OCI-M2 (cell line): Measurements from ENCODE around the gene STAB1.

ENCODE experiments used
- DNase-seq: peaks from one replicate; lab custom pipeline; 2025; ENCODE audit not compliant: unreplicated experiment; lab: John Stamatoyannopoulos, UW

Gene STAB1

GRCh38 chr3:52534281-52535183 is 39.4 kb downstream of the STAB1 start:
- DNase-seq: no peak

- DNase-seq: no peak
Measured at GRCh38 chr3:52535411-52536111, 40.4 kb downstream of the STAB1 start.

GRCh38 chr3:52536112-52536368 is 40.9 kb downstream of the STAB1 start:
- no peak for DNase-seq

GRCh38 chr3:52536369-52537164 is 41.4 kb downstream of the STAB1 start, which contains the start of gene UQCC5:
UQCC5 (plus strand) TSS chr3:52536605; CDS start chr3:52536756, 151 bp downstream.
- peak; percentile 78 for DNase-seq

GRCh38 chr3:52537165-52537620 is 42.1 kb downstream of the STAB1 start:
- DNase-seq: no peak

- DNase-seq: no peak
Measured at GRCh38 chr3:52537726-52538421, 42.7 kb downstream of the STAB1 start.

- DNase-seq: no peak
Measured at GRCh38 chr3:52539010-52539653, 44.0 kb downstream of the STAB1 start.

- DNase-seq: no peak
Measured at GRCh38 chr3:52541050-52541449, 45.9 kb downstream of the STAB1 start.

- DNase-seq: no peak
Measured at GRCh38 chr3:52544937-52545336, 49.8 kb downstream of the STAB1 start.

- DNase-seq: no peak
Measured at GRCh38 chr3:52546111-52546901, 51.2 kb downstream of the STAB1 start.

GRCh38 chr3:52547143-52547542 is 52.0 kb downstream of the STAB1 start:
- no peak for DNase-seq

GRCh38 chr3:52551118-52551517 is 56.0 kb downstream of the STAB1 start:
- no peak for DNase-seq

- no peak for DNase-seq
Measured at GRCh38 chr3:52552089-52552488, 57.0 kb downstream of the STAB1 start.

- DNase-seq: no peak
Measured at GRCh38 chr3:52554026-52554755, 59.1 kb downstream of the STAB1 start.

GRCh38 chr3:52555056-52555455 is 59.9 kb downstream of the STAB1 start:
- no peak for DNase-seq

GRCh38 chr3:52557011-52557960 is 62.1 kb downstream of the STAB1 start:
- no peak for DNase-seq

GRCh38 chr3:52558436-52558835 is 63.3 kb downstream of the STAB1 start:
- no peak for DNase-seq
